AG04450 (cell line): ENCODE measurements around the gene DBI. TPM values are rescaled to one million over a fixed set of nuclear protein-coding genes. Genes with fewer than 3 reads are reported as not detected.

Experiments used
- CTCF ChIA-PET: fragments of 300-600, 350-600 bp; formaldehyde crosslinking; extraction: SDS; loops from one replicate; lab custom pipeline; 2022; ENCODE audit warnings: antibody characterized with exemption, inconsistent platforms; lab: Charles Lee
- POLR2A ChIA-PET: fragments of 350-600 bp; formaldehyde crosslinking; extraction: SDS; loops from one replicate; lab custom pipeline; 2021; ENCODE audit warnings: antibody characterized with exemption, inconsistent platforms; lab: Yijun Ruan, JAX
- DNase-seq: peaks from one replicate; pipeline ENCODE4 v3.0.0-alpha.2; 2011; ENCODE audit warnings: low read depth, low spot score
- H3K27ac ChIP-seq: one replicate; pipeline ENCODE4 v1.5.1; 2012; ENCODE audit warnings: low read depth, low read length, control low read depth
- H3K27me3 ChIP-seq: one replicate; pipeline ENCODE4 v1.6.0; 2012; ENCODE audit warnings: low read length; ENCODE audit not compliant: control insufficient read depth, insufficient read depth
- H3K4me3 ChIP-seq: 2 replicates; pipeline ENCODE4 v1.5.1; 2011; ENCODE audit warnings: mild to moderate bottlenecking, low read depth, low read length, control low read depth
- H3K9me3 ChIP-seq: 2 replicates; pipeline ENCODE4 v1.5.1; 2012; ENCODE audit warnings: low read length; ENCODE audit not compliant: control insufficient read depth, insufficient read depth
- polyA minus RNA-seq: library from RNA; depleted of rRNA, polyadenylated mRNA; stranded (reverse); fragments of >200 nt; gene quantifications from 2 replicates; pipeline ENCODE4 v1.2.3, GENCODE V29; 2011; rRNA and poly(A)+ RNA removed
- polyA plus RNA-seq: library from polyadenylated mRNA; depleted of rRNA; stranded (reverse); fragments of >200 nt; gene quantifications from 2 replicates; pipeline ENCODE4 v1.2.3, GENCODE V29; 2011; rRNA removed
- TF ChIP-seq, protein P1 (sequence below): IDR thresholded peaks from 2 replicates; pipeline ENCODE4 v1.5.1; 2011; ENCODE audit warnings: low read depth, low read length, control low read depth, inconsistent platforms

DBI gene
- polyA plus RNA-seq (235 and 244 TPM in 2 replicates), polyA minus RNA-seq (70.6 and 73.8 TPM in 2 replicates)

- peak; percentile 81 for DNase-seq
- Histone ChIP-seq H3K27ac (peak within 1 kb of the TSS; percentile 69), H3K9me3 (no peaks in the 10 kb centered on the region; the same call in 1 of the 2 replicates), H3K4me3 (peak within 1 kb of the TSS; percentile 97), H3K27me3 (no peaks in the 10 kb centered on the region)
- TF ChIP-seq, protein P1, sequence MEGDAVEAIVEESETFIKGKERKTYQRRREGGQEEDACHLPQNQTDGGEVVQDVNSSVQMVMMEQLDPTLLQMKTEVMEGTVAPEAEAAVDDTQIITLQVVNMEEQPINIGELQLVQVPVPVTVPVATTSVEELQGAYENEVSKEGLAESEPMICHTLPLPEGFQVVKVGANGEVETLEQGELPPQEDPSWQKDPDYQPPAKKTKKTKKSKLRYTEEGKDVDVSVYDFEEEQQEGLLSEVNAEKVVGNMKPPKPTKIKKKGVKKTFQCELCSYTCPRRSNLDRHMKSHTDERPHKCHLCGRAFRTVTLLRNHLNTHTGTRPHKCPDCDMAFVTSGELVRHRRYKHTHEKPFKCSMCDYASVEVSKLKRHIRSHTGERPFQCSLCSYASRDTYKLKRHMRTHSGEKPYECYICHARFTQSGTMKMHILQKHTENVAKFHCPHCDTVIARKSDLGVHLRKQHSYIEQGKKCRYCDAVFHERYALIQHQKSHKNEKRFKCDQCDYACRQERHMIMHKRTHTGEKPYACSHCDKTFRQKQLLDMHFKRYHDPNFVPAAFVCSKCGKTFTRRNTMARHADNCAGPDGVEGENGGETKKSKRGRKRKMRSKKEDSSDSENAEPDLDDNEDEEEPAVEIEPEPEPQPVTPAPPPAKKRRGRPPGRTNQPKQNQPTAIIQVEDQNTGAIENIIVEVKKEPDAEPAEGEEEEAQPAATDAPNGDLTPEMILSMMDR = no peak
- POLR2A ChIA-PET = interaction anchor here (0.8 to 1.3 kb wide), 4 partner anchors 9 to 20 kb away, joined by 3 to 5 read pairs (median 4); no protein-coding TSS in a partner anchor
- CTCF ChIA-PET = interaction anchor here (1.0 kb wide), 1 partner anchor 22 kb away, joined by 3 read pairs; no protein-coding TSS in a partner anchor
Observed at GRCh38 chr2:119366649-119367471, at the start of gene DBI, which contains the start of gene C2orf76. DBI (plus strand) TSS chr2:119366977; CDS start chr2:119367052, 75 bp downstream. C2orf76 (minus strand) TSS chr2:119366834; CDS start chr2:119339959, 26,875 bp downstream.

- H3K4me3 ChIP-seq = no peak overlapping the region
- H3K27me3 ChIP-seq = no peaks in the 10 kb centered on the region
- no peaks in the 10 kb centered on the region for H3K9me3 ChIP-seq
- POLR2A ChIA-PET = no interaction called here
- H3K27ac ChIP-seq = no peak overlapping the region
- no peak for DNase-seq
- CTCF ChIA-PET = no interaction called here
- TF ChIP-seq, protein P1 = no peak
Observed at GRCh38 chr2:119317554-119317953, 49.2 kb upstream of the DBI start.

- TF ChIP-seq, protein P1 = no peak
- CTCF ChIA-PET = interaction anchor here (0.9 to 1.1 kb wide), 2 partner anchors 28 to 438 kb away, joined by 3 read pairs; no protein-coding TSS in a partner anchor
- Histone ChIP-seq H3K9me3 (no peaks in the 10 kb centered on the region), H3K27ac (no peak overlapping the region), H3K27me3 (no peaks in the 10 kb centered on the region), H3K4me3 (no peak overlapping the region)
- POLR2A ChIA-PET = no interaction called here
- no peak for DNase-seq
Observed at GRCh38 chr2:119319593-119319992, 47.2 kb upstream of the DBI start.

DNA sequence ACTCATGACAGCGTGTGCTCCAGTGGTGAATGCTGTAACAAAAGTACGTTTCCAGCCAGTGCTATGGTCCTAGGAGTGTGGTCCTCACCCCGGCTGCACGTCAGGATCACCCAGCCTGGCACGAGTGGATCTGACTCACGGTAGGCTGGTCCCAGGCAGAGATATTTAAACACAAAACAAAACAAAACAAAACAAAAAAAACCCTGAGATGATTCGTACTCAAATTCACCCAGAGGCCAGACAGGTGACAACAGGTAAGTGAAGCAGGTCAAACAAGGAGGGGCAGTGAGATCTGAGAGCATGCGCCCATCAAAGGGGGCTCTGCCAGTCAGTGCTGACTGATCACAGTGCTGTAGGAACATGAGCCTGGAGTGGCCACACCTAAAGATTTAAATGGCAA is 43.3 kb upstream of the DBI start:
- no peak overlapping the region for H3K4me3 ChIP-seq
- DNase-seq = no peak
- CTCF ChIA-PET = no interaction called here
- TF ChIP-seq, protein P1 = no peak
- H3K27me3 ChIP-seq = no peaks in the 10 kb centered on the region
- H3K27ac ChIP-seq = no peak overlapping the region
- POLR2A ChIA-PET = no interaction called here
- H3K9me3 ChIP-seq = no peaks in the 10 kb centered on the region

DNA sequence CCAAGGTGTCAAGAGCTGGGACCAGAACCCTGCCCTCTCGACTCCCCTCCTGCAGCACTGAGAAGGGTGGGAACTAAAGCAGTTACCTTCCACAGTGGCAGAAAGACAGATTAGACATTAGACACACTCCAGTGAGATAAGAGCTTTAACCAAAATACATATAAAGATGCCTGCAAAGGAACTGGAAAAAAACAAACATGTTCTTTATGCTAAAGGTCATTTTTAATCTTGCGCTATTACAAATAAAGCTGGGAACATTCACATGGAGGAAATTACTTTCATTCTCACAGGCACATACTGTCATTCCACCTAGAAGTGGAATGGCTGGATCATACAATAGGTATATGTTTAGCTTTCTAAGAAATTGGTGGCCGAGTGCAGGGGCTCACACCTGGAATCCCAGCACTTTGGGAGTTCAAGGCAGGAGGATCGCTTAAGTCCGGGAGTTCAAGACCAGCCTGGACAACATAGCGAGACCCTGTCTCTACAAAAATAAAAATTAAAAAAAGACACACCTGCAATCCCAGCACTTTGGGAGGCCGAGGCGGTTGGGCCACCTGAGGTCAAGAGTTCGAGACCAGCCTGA is 42.0 kb upstream of the DBI start:
- POLR2A ChIA-PET = no interaction called here
- CTCF ChIA-PET = interaction anchor here (1.0 kb wide), 1 partner anchor 33 kb away, joined by 3 read pairs; no protein-coding TSS in a partner anchor
- DNase-seq = no peak
- H3K4me3 ChIP-seq = no peak overlapping the region
- H3K27me3 ChIP-seq = no peaks in the 10 kb centered on the region
- no peak overlapping the region for H3K27ac ChIP-seq
- TF ChIP-seq, protein P1 = no peak
- no peaks in the 10 kb centered on the region for H3K9me3 ChIP-seq
